Measurements from ENCODE around the gene PPP1R13B. TPM values are rescaled to one million over a fixed set of nuclear protein-coding genes. Genes with fewer than 3 reads are reported as not detected.

PPP1R13B gene
- total RNA-seq, 1 experiment from 2014 or later = 10.3 TPM

- CTCF ChIA-PET = interaction anchor here (0.6 to 8.1 kb wide), 3 partner anchors 10 to 206 kb away, joined by 3 to 94 read pairs (median 7); no protein-coding TSS in a partner anchor
- no peak overlapping the region for H3K27ac Mint-ChIP-seq
- H3K9me3 Mint-ChIP-seq = no peaks in the 10 kb centered on the region
These were observed 43.7 kb upstream of the PPP1R13B start for GRCh38 chr14:103890821-103891666.

GRCh38 chr14:103890052-103890371 is 42.6 kb upstream of the PPP1R13B start:
- no peaks in the 10 kb centered on the region for H3K36me3 Mint-ChIP-seq

More at GRCh38 chr14:103890821-103891666, 43.7 kb upstream of the PPP1R13B start:
- TF ChIP-seq, protein P1, sequence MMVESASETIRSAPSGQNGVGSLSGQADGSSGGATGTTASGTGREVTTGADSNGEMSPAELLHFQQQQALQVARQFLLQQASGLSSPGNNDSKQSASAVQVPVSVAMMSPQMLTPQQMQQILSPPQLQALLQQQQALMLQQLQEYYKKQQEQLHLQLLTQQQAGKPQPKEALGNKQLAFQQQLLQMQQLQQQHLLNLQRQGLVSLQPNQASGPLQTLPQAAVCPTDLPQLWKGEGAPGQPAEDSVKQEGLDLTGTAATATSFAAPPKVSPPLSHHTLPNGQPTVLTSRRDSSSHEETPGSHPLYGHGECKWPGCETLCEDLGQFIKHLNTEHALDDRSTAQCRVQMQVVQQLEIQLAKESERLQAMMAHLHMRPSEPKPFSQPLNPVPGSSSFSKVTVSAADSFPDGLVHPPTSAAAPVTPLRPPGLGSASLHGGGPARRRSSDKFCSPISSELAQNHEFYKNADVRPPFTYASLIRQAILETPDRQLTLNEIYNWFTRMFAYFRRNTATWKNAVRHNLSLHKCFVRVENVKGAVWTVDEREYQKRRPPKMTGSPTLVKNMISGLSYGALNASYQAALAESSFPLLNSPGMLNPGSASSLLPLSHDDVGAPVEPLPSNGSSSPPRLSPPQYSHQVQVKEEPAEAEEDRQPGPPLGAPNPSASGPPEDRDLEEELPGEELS (CRISPR knock-in tag; IDR thresholded peaks at IDR 0.05) = no peak
- TF ChIP-seq TEAD4 (CRISPR knock-in tag; IDR thresholded peaks at IDR 0.05) = no peak
- no peak for TF ChIP-seq ZNF121 (CRISPR knock-in tag; IDR thresholded peaks at IDR 0.05)
- no peak for TF ChIP-seq TCF7 (CRISPR knock-in tag; IDR thresholded peaks at IDR 0.05; ENCODE audit: low read depth)
- no peak for TF ChIP-seq ZMAT4 (CRISPR knock-in tag; IDR thresholded peaks at IDR 0.05)
- no peak overlapping the region for H3K4me3 Mint-ChIP-seq
- POLR2A ChIA-PET = no interaction called here
- ATAC-seq = no peak
- H3K27me3 Mint-ChIP-seq (ENCODE audit: low read depth) = peaks cover 1% of the 10 kb centered on the region; the same call in 1 of the 2 replicates
- DNase-seq (ENCODE audit: low spot score) = no peak
- H3K36me3 Mint-ChIP-seq = no peaks in the 10 kb centered on the region
- peaks cover 7% of the 10 kb centered on the region for H3K4me1 Mint-ChIP-seq

More at GRCh38 chr14:103890052-103890371, 42.6 kb upstream of the PPP1R13B start:
- Mint-ChIP-seq H3K27me3 (ENCODE audit: low read depth) (no peaks in the 10 kb centered on the region), H3K4me1 (peaks cover 10% of the 10 kb centered on the region), H3K9me3 (no peaks in the 10 kb centered on the region), H3K27ac (no peak overlapping the region), H3K4me3 (no peak overlapping the region)
- ChIA-PET POLR2A (no interaction called here), CTCF (interaction anchor here (0.6 to 8.1 kb wide), 3 partner anchors 11 to 207 kb away, joined by 3 to 94 read pairs (median 7); no protein-coding TSS in a partner anchor)
- no peak for TF ChIP-seq ZNF138 (CRISPR knock-in tag; conservative IDR thresholded peaks at IDR 0.05)
- no peak for TF ChIP-seq PRRX2 (CRISPR knock-in tag; IDR thresholded peaks at IDR 0.05)
- TF ChIP-seq TCF7 (CRISPR knock-in tag; IDR thresholded peaks at IDR 0.05; ENCODE audit: low read depth) = no peak
- TF ChIP-seq, protein P2, sequence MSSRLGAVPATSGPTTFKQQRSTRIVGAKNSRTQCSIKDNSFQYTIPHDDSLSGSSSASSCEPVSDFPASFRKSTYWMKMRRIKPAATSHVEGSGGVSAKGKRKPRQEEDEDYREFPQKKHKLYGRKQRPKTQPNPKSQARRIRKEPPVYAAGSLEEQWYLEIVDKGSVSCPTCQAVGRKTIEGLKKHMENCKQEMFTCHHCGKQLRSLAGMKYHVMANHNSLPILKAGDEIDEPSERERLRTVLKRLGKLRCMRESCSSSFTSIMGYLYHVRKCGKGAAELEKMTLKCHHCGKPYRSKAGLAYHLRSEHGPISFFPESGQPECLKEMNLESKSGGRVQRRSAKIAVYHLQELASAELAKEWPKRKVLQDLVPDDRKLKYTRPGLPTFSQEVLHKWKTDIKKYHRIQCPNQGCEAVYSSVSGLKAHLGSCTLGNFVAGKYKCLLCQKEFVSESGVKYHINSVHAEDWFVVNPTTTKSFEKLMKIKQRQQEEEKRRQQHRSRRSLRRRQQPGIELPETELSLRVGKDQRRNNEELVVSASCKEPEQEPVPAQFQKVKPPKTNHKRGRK (CRISPR knock-in tag; IDR thresholded peaks at IDR 0.05; ENCODE audit: borderline replicate concordance) = no peak
- no peak for TF ChIP-seq MYBL2 (CRISPR knock-in tag; IDR thresholded peaks at IDR 0.05)
- TF ChIP-seq AFF4 (CRISPR knock-in tag; IDR thresholded peaks at IDR 0.05; ENCODE audit: borderline replicate concordance) = no peak
- no peak for TF ChIP-seq CREB1 (CRISPR knock-in tag; IDR thresholded peaks at IDR 0.05)
- TF ChIP-seq OVOL2 (CRISPR knock-in tag; IDR thresholded peaks at IDR 0.05; ENCODE audit: borderline replicate concordance) = no peak
- no peak for TF ChIP-seq SP1 (CRISPR knock-in tag; conservative IDR thresholded peaks at IDR 0.05)
- TF ChIP-seq ESRRA (CRISPR knock-in tag; IDR thresholded peaks at IDR 0.05; ENCODE audit: borderline replicate concordance) = no peak
- TF ChIP-seq, protein P3, sequence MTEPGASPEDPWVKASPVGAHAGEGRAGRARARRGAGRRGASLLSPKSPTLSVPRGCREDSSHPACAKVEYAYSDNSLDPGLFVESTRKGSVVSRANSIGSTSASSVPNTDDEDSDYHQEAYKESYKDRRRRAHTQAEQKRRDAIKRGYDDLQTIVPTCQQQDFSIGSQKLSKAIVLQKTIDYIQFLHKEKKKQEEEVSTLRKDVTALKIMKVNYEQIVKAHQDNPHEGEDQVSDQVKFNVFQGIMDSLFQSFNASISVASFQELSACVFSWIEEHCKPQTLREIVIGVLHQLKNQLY (CRISPR knock-in tag; IDR thresholded peaks at IDR 0.05) = no peak
- TF ChIP-seq, protein P4, sequence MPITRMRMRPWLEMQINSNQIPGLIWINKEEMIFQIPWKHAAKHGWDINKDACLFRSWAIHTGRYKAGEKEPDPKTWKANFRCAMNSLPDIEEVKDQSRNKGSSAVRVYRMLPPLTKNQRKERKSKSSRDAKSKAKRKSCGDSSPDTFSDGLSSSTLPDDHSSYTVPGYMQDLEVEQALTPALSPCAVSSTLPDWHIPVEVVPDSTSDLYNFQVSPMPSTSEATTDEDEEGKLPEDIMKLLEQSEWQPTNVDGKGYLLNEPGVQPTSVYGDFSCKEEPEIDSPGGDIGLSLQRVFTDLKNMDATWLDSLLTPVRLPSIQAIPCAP (CRISPR knock-in tag; IDR thresholded peaks at IDR 0.05) = no peak
- ATAC-seq (no peak), DNase-seq (ENCODE audit: low spot score) (no peak)

Measured in WTC11 (cell line).